T-cell (primary cell): Measurements from ENCODE around the gene FBP2. TPM values are rescaled to one million over a fixed set of nuclear protein-coding genes. Genes with fewer than 3 reads are reported as not detected.

Experiments used
- ATAC-seq, 4 experiments: fragments of 200-7000 bp in 3 of 4; fragments of 150-1000 bp in 1 of 4; cut with Tn5 transposase; replicated peaks in 1 of 4; 1 replicate in 3 of 4; 2 replicates in 1 of 4; pipeline ENCODE4 v1.10.0; 2021; ENCODE audit warnings: moderate library complexity in 3 of 4, mild to moderate bottlenecking in 2 of 4, moderate number of reproducible peaks in 1 of 4
- CTCF ChIA-PET, 2 donors: fragments of 300-600 bp; sonication (Branson Sonifier 250); formaldehyde crosslinking; loops; one replicate each; lab custom pipeline; 2022; ENCODE audit warnings: antibody characterized with exemption in 2 of 2; lab: Charles Lee
- POLR2A ChIA-PET, 2 donors: fragments of 300-600 bp; sonication (Branson Sonifier 250); formaldehyde crosslinking; loops; one replicate each; lab custom pipeline; 2022; ENCODE audit warnings: antibody characterized with exemption in 2 of 2; lab: Charles Lee
- DNase-seq, 35 experiments: peaks; one replicate each; pipeline versions ENCODE4 v3.0.0 to v3.0.0-alpha.2; 2013 to 2023
- H3K27ac ChIP-seq: one replicate; pipeline ENCODE4 v1.5.1; 2013; ENCODE audit warnings: low read length
- H3K27me3 ChIP-seq, 2 experiments: replicated peaks in 1 of 2; 1 replicate in 1 of 2; 2 replicates in 1 of 2; pipeline versions ENCODE4 v1.6.1 to v1.7.0; 2013; ENCODE audit warnings: low read length in 1 of 2, mixed read lengths in 1 of 2; ENCODE audit not compliant: control insufficient read depth in 2 of 2, insufficient read depth in 2 of 2; ENCODE audit errors: extremely low read depth in 1 of 2
- H3K36me3 ChIP-seq, 2 donors: 1 replicate in 1 of 2; 2 replicates in 1 of 2; pipeline versions ENCODE4 v1.6.1 to v1.7.0; 2013; ENCODE audit warnings: low read length in 1 of 2; ENCODE audit not compliant: control insufficient read depth in 2 of 2, insufficient read depth in 1 of 2; ENCODE audit errors: extremely low read depth in 1 of 2
- H3K4me1 ChIP-seq, 2 experiments: 1 replicate in 1 of 2; 2 replicates in 1 of 2; pipeline versions ENCODE4 v1.6.1 to v1.7.0; 2013; ENCODE audit warnings: low read length in 2 of 2, mixed read lengths in 1 of 2; ENCODE audit not compliant: insufficient read depth in 2 of 2, control insufficient read depth in 1 of 2; ENCODE audit errors: extremely low read depth in 1 of 2
- H3K4me3 ChIP-seq, 2 donors: 1 replicate in 1 of 2; 2 replicates in 1 of 2; pipeline versions ENCODE4 v1.5.1 to v1.7.0; 2013; ENCODE audit warnings: mild to moderate bottlenecking in 2 of 2, low read length in 1 of 2, moderate library complexity in 1 of 2; ENCODE audit not compliant: control insufficient read depth in 1 of 2; ENCODE audit errors: extremely low read depth in 1 of 2
- H3K9me3 ChIP-seq: 2 replicates; pipeline ENCODE4 v1.7.0; 2013
- H3K27ac Mint-ChIP-seq, 2 donors: one replicate each; pipeline ENCODE4 v1.8.0; 2020 to 2021; ENCODE audit warnings: mild to moderate bottlenecking in 2 of 2, mixed read lengths in 2 of 2
- H3K27me3 Mint-ChIP-seq, 2 donors: one replicate each; pipeline ENCODE4 v1.8.0; 2021 to 2022; ENCODE audit warnings: mixed read lengths in 2 of 2
- H3K36me3 Mint-ChIP-seq: one replicate; pipeline ENCODE4 v1.8.0; 2021; ENCODE audit warnings: mixed read lengths
- H3K4me1 Mint-ChIP-seq, 3 donors: one replicate each; pipeline ENCODE4 v1.8.0; 2020 to 2022; ENCODE audit warnings: mixed read lengths in 3 of 3, mild to moderate bottlenecking in 1 of 3
- H3K4me3 Mint-ChIP-seq, 3 donors: one replicate each; pipeline ENCODE4 v1.8.0; 2020 to 2022; ENCODE audit warnings: mild to moderate bottlenecking in 3 of 3, mixed read lengths in 3 of 3, moderate library complexity in 3 of 3
- H3K9me3 Mint-ChIP-seq, 3 donors: one replicate each; pipeline ENCODE4 v1.8.0; 2020 to 2022; ENCODE audit warnings: mixed read lengths in 3 of 3
- WGBS: methylation state at CpG from one replicate; pipeline ENCODE4 v1.1.5; 2013; ENCODE audit warnings: missing lambda C conversion rate; ENCODE audit not compliant: insufficient coverage; 5-methylcytosine and 5-hydroxymethylcytosine counted together
- total RNA-seq, 35 experiments: library from RNA in 6 of 35; stranded (reverse) in 6 of 35; fragments of 120-200 nt in 1 of 35; gene quantifications; one replicate each; pipeline versions ENCODE4 v1.2.1 to v1.2.4 and lab custom pipeline; 2013 to 2026

The FBP2 gene
- total RNA-seq, 5 donors from 2014 or later (not counting 1 experiment from before 2014, with no cell fraction given) = not detected

GRCh38 chr9:94577571-94577970 is 16.1 kb downstream of the FBP2 start:
- Histone ChIP-seq H3K27ac (no peak overlapping the region), H3K36me3 (no peaks in the 10 kb centered on the region), H3K4me3 (no peak overlapping the region), H3K27me3 (no peaks in the 10 kb centered on the region), H3K4me1 (no peaks in the 10 kb centered on the region), H3K9me3 (no peaks in the 10 kb centered on the region)
- H3K4me1 Mint-ChIP-seq = no peaks in the 10 kb centered on the region
- H3K27ac Mint-ChIP-seq = no peak overlapping the region
- no peaks in the 10 kb centered on the region for H3K36me3 Mint-ChIP-seq
- no peak for ATAC-seq
- peaks cover 7 to 25% of the 10 kb centered on the region in 2 donors for H3K27me3 Mint-ChIP-seq
- DNase-seq = no peak
- ChIA-PET CTCF (no interaction called here), POLR2A (no interaction called here)
- no peak overlapping the region for H3K4me3 Mint-ChIP-seq
- WGBS = 0% methylated on average over 1 of the region's 2 CpGs
- H3K9me3 Mint-ChIP-seq = no peaks in the 10 kb centered on the region

DNA sequence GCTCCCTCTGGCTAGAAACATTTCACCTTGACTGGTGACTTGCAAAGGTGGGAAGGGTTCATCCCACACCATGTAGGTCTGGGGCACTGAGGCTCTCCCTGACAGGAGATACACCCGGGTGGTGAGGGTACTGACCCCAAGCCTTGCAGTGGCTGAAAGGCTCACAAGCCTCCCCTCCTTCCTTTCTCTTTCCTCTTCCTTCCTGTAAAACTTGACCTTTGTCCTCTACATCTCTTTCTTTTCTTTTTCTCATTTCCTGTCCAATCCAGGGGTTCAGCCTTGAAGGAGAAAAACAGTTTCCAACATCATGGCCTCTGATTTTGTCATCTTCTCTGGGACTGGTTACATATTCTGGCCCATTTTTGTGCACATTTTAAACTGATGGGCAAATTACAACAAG is 16.6 kb downstream of the FBP2 start:
- Histone ChIP-seq H3K4me1 (no peaks in the 10 kb centered on the region), H3K27me3 (no peaks in the 10 kb centered on the region), H3K36me3 (no peaks in the 10 kb centered on the region), H3K9me3 (no peaks in the 10 kb centered on the region), H3K27ac (no peak overlapping the region), H3K4me3 (no peak overlapping the region)
- no peak overlapping the region for H3K4me3 Mint-ChIP-seq
- peaks cover 12 to 30% of the 10 kb centered on the region in 2 donors for H3K27me3 Mint-ChIP-seq
- POLR2A ChIA-PET = no interaction called here
- CTCF ChIA-PET = no interaction called here
- WGBS = no CpG with 5 or more reads among the region's 1 CpG
- H3K9me3 Mint-ChIP-seq = no peaks in the 10 kb centered on the region
- H3K36me3 Mint-ChIP-seq = no peaks in the 10 kb centered on the region
- no peak for ATAC-seq
- H3K27ac Mint-ChIP-seq = no peak overlapping the region
- no peak for DNase-seq
- H3K4me1 Mint-ChIP-seq = no peaks in the 10 kb centered on the region

DNA sequence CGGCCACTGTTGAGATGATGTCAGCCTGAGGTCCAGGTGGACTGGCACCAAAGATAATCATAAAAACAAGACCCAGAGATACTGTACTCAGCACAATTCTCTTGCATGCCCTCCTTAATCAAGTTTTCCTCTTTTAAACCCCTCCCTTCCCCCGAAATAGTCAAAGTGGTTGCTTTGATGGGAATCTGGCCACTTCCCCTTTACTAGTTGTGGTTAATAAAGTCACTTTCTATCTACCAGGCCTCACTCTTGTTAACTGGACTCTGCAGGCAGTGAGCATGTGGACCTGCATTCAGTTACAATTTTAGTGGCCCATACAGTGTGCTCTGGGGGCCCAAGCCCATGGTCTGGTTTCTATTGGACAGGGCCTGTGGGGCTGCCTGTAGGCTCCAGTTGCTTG is 17.5 kb downstream of the FBP2 start:
- H3K4me3 Mint-ChIP-seq = no peak overlapping the region
- no peaks in the 10 kb centered on the region for H3K36me3 Mint-ChIP-seq
- no peaks in the 10 kb centered on the region for H3K4me1 Mint-ChIP-seq
- Histone ChIP-seq H3K27ac (no peak overlapping the region), H3K9me3 (no peaks in the 10 kb centered on the region), H3K27me3 (no peaks in the 10 kb centered on the region), H3K36me3 (no peaks in the 10 kb centered on the region), H3K4me3 (no peak overlapping the region), H3K4me1 (no peaks in the 10 kb centered on the region)
- ATAC-seq (no peak), DNase-seq (no peak)
- WGBS = 100% methylated on average over 1 of the region's 2 CpGs
- H3K27ac Mint-ChIP-seq = no peak overlapping the region
- ChIA-PET POLR2A (no interaction called here), CTCF (interaction anchor here in 1 of 2 donors (0.5 kb wide), 1 partner anchor 26 kb away, joined by 5 read pairs; no protein-coding TSS in a partner anchor)
- peaks cover 16 to 36% of the 10 kb centered on the region in 2 donors for H3K27me3 Mint-ChIP-seq
- H3K9me3 Mint-ChIP-seq = no peaks in the 10 kb centered on the region

- POLR2A ChIA-PET = no interaction called here
Measured at GRCh38 chr9:94568972-94569712, 24.5 kb downstream of the FBP2 start.

DNA sequence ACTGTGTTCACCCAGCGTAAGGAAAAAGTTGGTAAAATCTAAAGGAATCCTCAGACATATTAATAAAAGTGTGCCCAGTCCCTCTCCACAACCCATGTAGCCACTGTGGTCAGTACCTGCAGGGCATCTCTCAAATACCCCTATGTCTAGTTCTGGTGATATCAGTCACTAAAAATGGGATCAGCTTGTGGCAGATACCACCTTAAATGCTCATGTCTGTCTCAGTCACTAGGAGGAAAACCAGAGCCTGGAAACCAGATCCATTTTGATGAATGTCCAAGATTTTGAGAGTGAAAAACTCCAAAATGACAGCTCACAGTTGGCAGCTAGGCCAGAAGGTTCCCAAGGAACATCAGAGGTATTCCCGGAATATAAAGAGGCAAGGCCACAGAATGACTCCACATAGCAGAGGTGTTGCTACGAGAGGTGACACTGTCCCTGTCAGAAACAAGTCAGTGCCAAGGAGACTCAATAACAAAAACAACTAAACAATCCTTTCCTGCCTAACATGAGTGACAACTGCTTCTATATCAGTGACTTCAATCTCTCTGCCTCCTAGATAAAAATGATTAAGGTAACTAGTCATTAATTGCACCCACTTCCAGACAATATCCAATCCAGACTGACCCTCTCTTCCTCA is 25.3 kb downstream of the FBP2 start:
- DNase-seq (no peak), ATAC-seq (no peak)
- H3K4me1 Mint-ChIP-seq = no peaks in the 10 kb centered on the region
- H3K4me3 Mint-ChIP-seq = no peak overlapping the region
- no peaks in the 10 kb centered on the region for H3K4me1 ChIP-seq
- H3K9me3 ChIP-seq = no peaks in the 10 kb centered on the region
- CTCF ChIA-PET = no interaction called here
- H3K27me3 ChIP-seq = peaks cover 0 to under 1% of the 10 kb centered on the region in 2 experiments
- no peak overlapping the region for H3K4me3 ChIP-seq
- WGBS = no CpG with 5 or more reads among the region's 3 CpGs
- peaks cover 0 to 5% (median 0%) of the 10 kb centered on the region in 3 donors for H3K9me3 Mint-ChIP-seq
- no peaks in the 10 kb centered on the region for H3K36me3 Mint-ChIP-seq
- no peaks in the 10 kb centered on the region for H3K36me3 ChIP-seq
- POLR2A ChIA-PET = no interaction called here
- H3K27ac ChIP-seq = no peak overlapping the region
- H3K27me3 Mint-ChIP-seq = peaks cover 15 to 28% of the 10 kb centered on the region in 2 donors
- H3K27ac Mint-ChIP-seq = no peak overlapping the region

More at GRCh38 chr9:94568972-94569712, 24.5 kb downstream of the FBP2 start:
- Histone ChIP-seq H3K36me3 (no peaks in the 10 kb centered on the region), H3K9me3 (no peaks in the 10 kb centered on the region), H3K27ac (no peak overlapping the region), H3K4me3 (no peak overlapping the region), H3K4me1 (no peaks in the 10 kb centered on the region), H3K27me3 (no peaks in the 10 kb centered on the region)
- H3K36me3 Mint-ChIP-seq = no peaks in the 10 kb centered on the region
- H3K9me3 Mint-ChIP-seq = peaks cover 0 to 2% (median 0%) of the 10 kb centered on the region in 3 donors
- no peaks in the 10 kb centered on the region for H3K4me1 Mint-ChIP-seq
- no peak overlapping the region for H3K4me3 Mint-ChIP-seq
- 91% methylated on average over 14 of the region's 17 CpGs for WGBS
- DNase-seq (no peak), ATAC-seq (no peak)
- CTCF ChIA-PET = no interaction called here
- H3K27me3 Mint-ChIP-seq = peaks cover 14 to 29% of the 10 kb centered on the region in 2 donors
- no peak overlapping the region for H3K27ac Mint-ChIP-seq

DNA sequence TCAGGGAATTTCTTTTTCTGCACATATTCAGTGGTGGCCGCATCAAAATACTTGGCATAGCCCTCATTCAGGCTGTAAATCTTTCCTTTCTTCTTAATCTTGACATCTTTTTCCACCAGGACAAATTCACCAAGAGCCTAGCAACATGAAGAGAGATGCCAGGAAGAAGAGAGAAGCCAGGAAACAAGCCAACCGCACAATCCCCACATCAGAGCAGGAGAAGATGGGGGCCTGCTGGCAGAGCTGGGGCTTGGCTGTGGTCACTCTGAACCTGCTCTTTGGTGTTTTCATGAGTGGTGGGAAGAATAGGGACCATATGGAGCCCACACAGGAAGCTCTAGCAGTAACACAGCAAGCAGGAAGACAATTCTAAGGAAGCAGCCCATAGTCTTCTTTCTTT is 26.4 kb downstream of the FBP2 start:
- H3K27ac Mint-ChIP-seq = no peak overlapping the region
- no peaks in the 10 kb centered on the region for H3K36me3 Mint-ChIP-seq
- no peak overlapping the region for H3K27ac ChIP-seq
- ChIA-PET POLR2A (no interaction called here), CTCF (no interaction called here)
- H3K27me3 Mint-ChIP-seq = peaks cover 18 to 20% of the 10 kb centered on the region in 2 donors
- H3K9me3 Mint-ChIP-seq = peaks cover 0 to 5% (median 0%) of the 10 kb centered on the region in 3 donors
- no peak for ATAC-seq
- no peaks in the 10 kb centered on the region for H3K4me1 ChIP-seq
- DNase-seq = no peak
- H3K4me1 Mint-ChIP-seq = no peaks in the 10 kb centered on the region
- WGBS = no CpG with 5 or more reads among the region's 2 CpGs
- peaks cover 0 to 2% of the 10 kb centered on the region in 2 experiments for H3K27me3 ChIP-seq
- no peak overlapping the region for H3K4me3 ChIP-seq
- H3K9me3 ChIP-seq = no peaks in the 10 kb centered on the region
- no peaks in the 10 kb centered on the region for H3K36me3 ChIP-seq
- H3K4me3 Mint-ChIP-seq = no peak overlapping the region
